GM06990 (cell line): ENCODE data around the gene ITGA6.

Experiments used
- DNase-seq: peaks from one replicate; pipeline ENCODE4 v3.0.0-alpha.2; 2011; ENCODE audit not compliant: insufficient read length; ENCODE audit errors: extremely low read depth
- H3K27me3 ChIP-seq: replicated peaks from 2 replicates; pipeline ENCODE4 v1.6.0; 2011; ENCODE audit warnings: low read length; ENCODE audit not compliant: control insufficient read depth, insufficient read depth
- H3K36me3 ChIP-seq: 2 replicates; pipeline ENCODE4 v1.5.1; 2011; ENCODE audit warnings: low read length; ENCODE audit not compliant: control insufficient read depth, insufficient read depth
- H3K4me3 ChIP-seq: replicated peaks from 2 replicates; pipeline ENCODE4 v1.5.1; 2011; ENCODE audit warnings: low read depth, mild to moderate bottlenecking, control low read depth, low read length
- CTCF ChIP-seq: IDR thresholded peaks from 2 replicates; pipeline ENCODE4 v1.5.1; 2011; ENCODE audit warnings: low read length, control low read depth, mild to moderate bottlenecking, inconsistent platforms; ENCODE audit not compliant: insufficient read depth, poor library complexity, severe bottlenecking

Gene ITGA6

GRCh38 chr2:172436889-172437288 lies 9.5 kb downstream of the ITGA6 start:
- no peak for TF ChIP-seq CTCF
- DNase-seq, result no peak

GRCh38 chr2:172437419-172438341 lies 10.3 kb downstream of the ITGA6 start:
- Histone ChIP-seq H3K36me3 (no peaks in the 10 kb centered on the region), H3K4me3 (no peak overlapping the region), H3K27me3 (no peaks in the 10 kb centered on the region; the same call in none of the 2 replicates)
- DNase-seq, result peak; percentile 15
- TF ChIP-seq CTCF, result no peak

More at GRCh38 chr2:172436889-172437288, 9.5 kb downstream of the ITGA6 start:
- no peak overlapping the region for H3K4me3 ChIP-seq
- no peaks in the 10 kb centered on the region; the same call in none of the 2 replicates for H3K27me3 ChIP-seq
- no peaks in the 10 kb centered on the region for H3K36me3 ChIP-seq

- Histone ChIP-seq H3K4me3 (no peak overlapping the region), H3K36me3 (no peaks in the 10 kb centered on the region), H3K27me3 (no peaks in the 10 kb centered on the region; the same call in none of the 2 replicates)
- DNase-seq, result no peak
- no peak for TF ChIP-seq CTCF
Measured at GRCh38 chr2:172438741-172439508, 11.5 kb downstream of the ITGA6 start.

GRCh38 chr2:172439509-172439860 lies 12.1 kb downstream of the ITGA6 start:
- H3K27me3 ChIP-seq, result no peaks in the 10 kb centered on the region; the same call in 1 of the 2 replicates
- no peak overlapping the region for H3K4me3 ChIP-seq
- no peak for TF ChIP-seq CTCF
- DNase-seq, result no peak
- no peaks in the 10 kb centered on the region for H3K36me3 ChIP-seq

DNA sequence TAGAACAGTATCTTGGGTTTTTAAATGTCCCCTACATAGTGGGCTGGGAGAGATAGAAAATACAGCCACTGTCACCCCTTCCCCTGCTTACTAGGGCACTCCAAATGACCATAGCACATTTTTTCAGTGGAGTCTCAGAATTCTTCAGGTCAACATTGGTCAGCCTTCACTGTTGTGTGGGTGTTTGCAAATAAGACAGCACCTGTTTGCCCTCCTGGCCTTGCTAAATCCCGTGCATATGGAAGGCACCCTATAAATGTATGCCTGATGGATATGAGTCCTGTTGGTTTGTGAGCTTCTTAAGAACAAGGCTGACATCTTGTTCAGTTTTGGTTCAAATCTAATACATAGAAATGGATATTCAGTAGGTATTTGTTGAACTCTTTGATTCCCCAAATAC lies 12.5 kb downstream of the ITGA6 start:
- H3K27me3 ChIP-seq, result no peaks in the 10 kb centered on the region; the same call in 1 of the 2 replicates
- no peak overlapping the region for H3K4me3 ChIP-seq
- H3K36me3 ChIP-seq, result no peaks in the 10 kb centered on the region
- DNase-seq, result no peak
- TF ChIP-seq CTCF, result no peak
